ENCODE measurements around the gene TP53I11. TPM values are rescaled to one million over a fixed set of nuclear protein-coding genes. Genes with fewer than 3 reads are reported as not detected.

TP53I11 gene
- total and polyA plus RNA-seq, 2 donors (not counting 1 experiment from before 2014, with no cell fraction given): 25.0 to 229 TPM

GRCh38 chr11:44899959-44900358 lies 50.7 kb downstream of the TP53I11 start:
- intact Hi-C loops (cut with micrococcal nuclease): no loop called here
- peaks cover 4% of the 10 kb centered on the region for H3K27me3 Mint-ChIP-seq

More at GRCh38 chr11:44899959-44900358, 50.7 kb downstream of the TP53I11 start:
- Histone ChIP-seq H3K4me3 (ENCODE audit: control extremely low read depth in 1 of 5, extremely low read depth in 1 of 5, insufficient read depth in 1 of 5, low read depth in 2 of 5, low read length in 4 of 5) (no peak overlapping the region), H3K27me3 (replicated peaks in 1 of 4; ENCODE audit: control extremely low read depth in 1 of 4, control insufficient read depth in 3 of 4, insufficient read depth in 4 of 4, low read length in 3 of 4) (no peaks in the 10 kb centered on the region), H3K27ac (ENCODE audit: low read length in 2 of 2) (no peak overlapping the region), H3K36me3 (replicated peaks in 1 of 2; ENCODE audit: control extremely low read depth in 1 of 2, control insufficient read depth in 1 of 2, extremely low read depth in 1 of 2, insufficient read depth in 2 of 2, low read length in 1 of 2) (no peaks in the 10 kb centered on the region), H3K9me3 (ENCODE audit: control extremely low read depth in 1 of 3, control insufficient read depth in 2 of 3, insufficient read depth in 1 of 3, low read length in 2 of 3) (peaks cover 0 to 14% (median 5%) of the 10 kb centered on the region in 3 donors), H3K4me2 (replicated peaks; ENCODE audit: low read depth, low read length, poor library complexity, severe bottlenecking) (no peak overlapping the region), H4K20me1 (ENCODE audit: control insufficient read depth, insufficient read depth, low read length, poor library complexity, severe bottlenecking) (no peaks in the 10 kb centered on the region), H3K4me1 (ENCODE audit: control insufficient read depth in 2 of 2, insufficient read depth in 2 of 2, low read length in 2 of 2) (no peaks in the 10 kb centered on the region), H3K9ac (ENCODE audit: low read length) (no peak overlapping the region), H3K79me2 (ENCODE audit: control insufficient read depth, insufficient read depth, low read length) (no peaks in the 10 kb centered on the region), H2AFZ (ENCODE audit: insufficient read depth, low read depth, low read length, poor library complexity, severe bottlenecking) (no peak overlapping the region)
- H3K4me3 Mint-ChIP-seq: no peak overlapping the region
- POLR2A ChIA-PET: no interaction called here
- 90% methylated on average over 2 of the region's 3 CpGs for WGBS (ENCODE audit: insufficient coverage)
- no peak for TF ChIP-seq CTCF (IDR thresholded peaks at IDR 0.05)
- TF ChIP-seq EZH2 (IDR thresholded peaks at IDR 0.05; ENCODE audit: borderline replicate concordance, insufficient read depth, low read depth, low read length, poor library complexity, severe bottlenecking): no peak
- DNase-seq: no peak
- CTCF ChIA-PET: interaction anchor here (1.3 kb wide), 1 partner anchor 123 kb away, joined by 3 read pairs; no protein-coding TSS in a partner anchor
- H3K4me1 Mint-ChIP-seq: no peaks in the 10 kb centered on the region
- ATAC-seq (ENCODE audit: low read depth): no peak
- no peaks in the 10 kb centered on the region for H3K9me3 Mint-ChIP-seq (ENCODE audit: insufficient read depth)
- no peak overlapping the region for H3K27ac Mint-ChIP-seq

Measured in B cell (primary cell).